ENCODE data around the gene ASB10. TPM values are rescaled to one million over a fixed set of nuclear protein-coding genes. Genes with fewer than 3 reads are reported as not detected.

Gene ASB10
- total RNA-seq, 1 donor from 2014 or later: not detected

Other genes starting within 250 kb of the ASB10 start
- 17.7 TPM for gene KCNH2, start 208.9 kb downstream of the ASB10 start, total RNA-seq
- 50.7 TPM for gene NOS3, start 196.2 kb downstream of the ASB10 start, total RNA-seq
- 0.55 TPM for gene ATG9B, start 162.8 kb downstream of the ASB10 start, total RNA-seq
- gene ABCB8, start 158.8 kb downstream of the ASB10 start, total RNA-seq: 32.4 TPM
- 0.34 TPM for gene ASIC3, start 138.7 kb downstream of the ASB10 start, total RNA-seq
- 5.5 TPM for gene CDK5, start 129.4 kb downstream of the ASB10 start, total RNA-seq
- 74.2 TPM for gene SLC4A2, start 127.7 kb downstream of the ASB10 start, total RNA-seq
- gene FASTK, start 106.4 kb downstream of the ASB10 start, total RNA-seq: 91.7 TPM
- 24.9 TPM for gene TMUB1, start 103.8 kb downstream of the ASB10 start, total RNA-seq
- gene AGAP3, start 100.8 kb downstream of the ASB10 start, total RNA-seq: 178 TPM
- not detected for gene GBX1, start 19.6 kb downstream of the ASB10 start, total RNA-seq
- gene H2BK1, start 23.2 kb upstream of the ASB10 start, total RNA-seq: not detected
- 33.9 TPM for gene ABCF2, start 40.0 kb upstream of the ASB10 start, total RNA-seq
- 43.0 TPM for gene CHPF2, start 45.2 kb upstream of the ASB10 start, total RNA-seq
- gene SMARCD3, start 61.4 kb upstream of the ASB10 start, total RNA-seq: 67.4 TPM
- 56.4 TPM for gene NUB1, start 154.6 kb upstream of the ASB10 start, total RNA-seq
- 4.3 TPM for gene WDR86, start 222.8 kb upstream of the ASB10 start, total RNA-seq